A549 (cell line): ENCODE measurements around the gene CD82.

Experiments used
- EP300 ChIP-seq, 2 experiments: fragments of >200 bp; sonication (Bioruptor Twin); formaldehyde crosslinking; IDR thresholded peaks; 2 replicates in 1 of 2; 3 replicates in 1 of 2; pipeline ENCODE4 v1.6.1; 2016 to 2017
- KDM1A ChIP-seq: fragments of 200-600 bp; sonication (generic); IDR thresholded peaks from 2 replicates; pipeline ENCODE4 v1.6.1; 2016; ENCODE audit warnings: low read depth, mild to moderate bottlenecking
- MAZ ChIP-seq: fragments of 150-350 bp; IDR thresholded peaks from 2 replicates; pipeline ENCODE4 v1.6.1; 2014; ENCODE audit warnings: antibody characterized with exemption, low read depth, low read length, borderline replicate concordance
- POLR2AphosphoS2 ChIP-seq: conservative IDR thresholded peaks from 2 replicates; pipeline ENCODE4 v1.6.1; 2012; ENCODE audit warnings: low read length, improper control_type of control experiment, inconsistent platforms
- RARB ChIP-seq: fragments of 250-450 bp; sonication (Bioruptor Pico); IDR thresholded peaks from 2 replicates; pipeline ENCODE4 v1.8.0; 2021; ENCODE audit warnings: mild to moderate bottlenecking, moderate library complexity
- RCOR1 ChIP-seq: fragments of 150-350 bp; IDR thresholded peaks from 2 replicates; pipeline ENCODE4 v1.6.1; 2014; ENCODE audit warnings: antibody characterized with exemption, low read length, low read depth
- ZFP36 ChIP-seq: fragments of 450-650 bp; IDR thresholded peaks from 2 replicates; pipeline ENCODE4 v1.6.1; 2014; ENCODE audit warnings: borderline replicate concordance; ENCODE audit not compliant: partially characterized antibody
- TF ChIP-seq, protein P1 (sequence below): fragments of >200 bp; sonication (Bioruptor Twin); formaldehyde crosslinking; IDR thresholded peaks from 3 replicates; pipeline ENCODE4 v1.5.1; 2016

DNA sequence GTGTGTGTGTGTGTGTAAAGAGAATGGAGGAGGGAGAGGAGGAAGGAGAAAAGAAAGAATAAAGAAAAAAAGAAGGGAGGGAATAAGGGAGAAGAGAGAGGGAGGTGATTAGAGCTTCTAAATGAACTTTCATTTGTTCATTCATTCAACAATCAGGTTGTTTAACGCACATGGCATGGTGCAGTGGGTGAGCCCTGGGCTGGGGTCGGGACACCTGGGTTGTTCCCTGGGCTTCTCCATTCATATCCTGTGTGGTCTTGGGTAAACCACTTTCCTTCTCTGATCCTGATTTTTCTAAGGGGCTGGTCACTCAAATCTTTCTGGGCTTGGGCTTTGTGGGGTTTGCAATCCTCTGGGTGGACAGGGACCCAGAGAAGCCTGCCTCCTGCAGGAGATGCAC is 47.9 kb upstream of the CD82 start:
- TF ChIP-seq RARB (no peak), EP300 (IDR thresholded peaks at IDR 0.05) (no peak), ZFP36 (no peak), MAZ (no peak), POLR2AphosphoS2 (no peak), RCOR1 (no peak), KDM1A (no peak)
- TF ChIP-seq, protein P1, sequence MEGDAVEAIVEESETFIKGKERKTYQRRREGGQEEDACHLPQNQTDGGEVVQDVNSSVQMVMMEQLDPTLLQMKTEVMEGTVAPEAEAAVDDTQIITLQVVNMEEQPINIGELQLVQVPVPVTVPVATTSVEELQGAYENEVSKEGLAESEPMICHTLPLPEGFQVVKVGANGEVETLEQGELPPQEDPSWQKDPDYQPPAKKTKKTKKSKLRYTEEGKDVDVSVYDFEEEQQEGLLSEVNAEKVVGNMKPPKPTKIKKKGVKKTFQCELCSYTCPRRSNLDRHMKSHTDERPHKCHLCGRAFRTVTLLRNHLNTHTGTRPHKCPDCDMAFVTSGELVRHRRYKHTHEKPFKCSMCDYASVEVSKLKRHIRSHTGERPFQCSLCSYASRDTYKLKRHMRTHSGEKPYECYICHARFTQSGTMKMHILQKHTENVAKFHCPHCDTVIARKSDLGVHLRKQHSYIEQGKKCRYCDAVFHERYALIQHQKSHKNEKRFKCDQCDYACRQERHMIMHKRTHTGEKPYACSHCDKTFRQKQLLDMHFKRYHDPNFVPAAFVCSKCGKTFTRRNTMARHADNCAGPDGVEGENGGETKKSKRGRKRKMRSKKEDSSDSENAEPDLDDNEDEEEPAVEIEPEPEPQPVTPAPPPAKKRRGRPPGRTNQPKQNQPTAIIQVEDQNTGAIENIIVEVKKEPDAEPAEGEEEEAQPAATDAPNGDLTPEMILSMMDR = no peak
